NK-92 (cell line): ENCODE measurements around the gene WDFY4.

ENCODE experiments used
- DNase-seq: peaks from one replicate; lab custom pipeline; 2025; ENCODE audit not compliant: unreplicated experiment; lab: John Stamatoyannopoulos, UW

WDFY4 gene

GRCh38 chr10:48935577-48935976 is 250.9 kb downstream of the WDFY4 start:
- no peak for DNase-seq

DNA sequence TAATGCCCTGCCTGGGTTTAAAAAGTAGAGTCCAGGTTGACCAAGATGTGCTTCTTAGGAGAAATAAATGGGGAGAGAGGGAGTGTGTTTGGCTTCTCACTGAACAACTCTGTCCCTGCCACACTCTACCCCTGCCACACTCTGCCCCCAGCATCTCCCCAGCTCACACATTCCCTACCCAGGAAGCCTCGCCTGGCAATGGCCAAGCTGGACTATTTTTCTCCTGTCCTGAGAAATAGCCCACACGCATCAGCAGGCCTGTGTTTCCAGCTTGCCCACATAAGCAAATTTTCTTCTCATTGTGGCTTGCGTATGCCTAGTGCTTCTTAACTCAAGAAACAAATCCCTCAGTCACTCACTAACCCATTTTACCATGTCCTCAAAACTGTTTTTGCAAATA is 253.1 kb downstream of the WDFY4 start:
- DNase-seq, result no peak

DNA sequence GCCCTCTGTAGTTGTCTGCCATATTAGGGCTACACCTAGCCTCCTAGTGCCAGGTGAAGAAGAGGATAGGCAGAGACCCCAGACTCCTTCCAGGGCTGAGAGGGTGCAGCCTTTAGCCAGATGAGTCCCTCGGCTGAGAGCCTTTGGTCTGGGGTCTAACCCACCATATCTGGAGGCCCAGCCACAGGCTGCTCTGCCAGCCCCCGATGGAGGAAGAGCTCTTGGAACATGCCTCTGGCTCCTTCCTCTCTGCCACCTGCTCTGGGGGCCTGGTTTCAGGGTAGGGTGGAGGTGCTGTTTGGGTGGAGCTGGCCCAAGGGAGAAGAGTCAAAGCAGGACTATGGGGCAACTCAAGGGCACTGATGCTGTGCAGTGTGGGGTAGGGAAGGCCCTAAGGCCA is 253.6 kb downstream of the WDFY4 start:
- DNase-seq, result no peak

DNA sequence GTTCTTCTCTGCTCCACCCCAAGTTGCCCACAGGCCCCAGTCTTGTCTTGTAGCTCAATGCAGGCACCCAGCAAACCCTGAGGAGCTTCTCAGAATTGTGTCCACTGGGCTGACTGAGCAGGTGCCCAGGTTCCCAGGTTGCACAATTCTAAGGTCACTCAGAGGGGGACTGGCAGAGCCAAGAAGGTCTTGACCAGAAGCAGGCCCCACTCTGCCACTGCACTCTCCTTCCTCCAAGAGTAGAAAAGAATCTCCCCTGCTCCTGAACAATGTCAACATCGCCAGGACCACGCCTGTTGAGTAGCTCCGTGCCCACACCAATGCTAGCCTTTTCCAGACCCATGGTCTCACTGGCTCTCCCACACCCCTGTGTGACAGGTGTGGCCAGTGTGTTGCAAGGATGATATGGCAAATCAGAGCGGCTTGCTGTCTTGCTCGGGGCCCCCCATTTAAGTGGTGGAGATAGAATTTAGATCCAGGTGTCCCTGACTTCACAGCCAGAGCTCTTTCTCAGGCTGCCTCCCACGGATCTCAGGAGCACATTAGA is 254.4 kb downstream of the WDFY4 start:
- no peak for DNase-seq

DNA sequence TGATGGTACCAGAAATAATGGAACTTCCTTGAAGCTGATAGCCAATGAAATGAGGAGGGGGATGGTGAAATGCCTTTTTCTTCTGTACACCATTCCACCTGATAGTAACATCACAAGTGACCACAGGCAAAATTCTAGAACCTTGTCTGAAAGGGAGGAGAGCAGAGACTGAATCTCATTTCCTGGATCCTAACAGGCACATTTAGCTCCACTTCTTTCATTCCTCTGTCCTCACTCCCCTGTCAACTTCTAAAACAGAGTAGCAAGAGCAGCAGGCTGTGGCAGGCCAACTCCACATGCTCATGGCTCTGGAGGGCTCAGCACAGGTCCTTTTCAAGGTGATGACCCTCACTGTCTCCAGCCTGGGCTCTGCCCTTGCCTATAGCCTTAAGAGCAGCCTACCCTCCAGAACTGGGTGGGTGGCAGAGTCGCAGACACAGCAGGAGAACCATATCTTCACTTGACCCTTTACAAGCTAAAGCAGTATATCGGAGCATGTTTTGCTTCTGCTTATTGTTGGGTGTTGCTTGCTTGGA is 255.2 kb downstream of the WDFY4 start, which contains the start of gene LRRC18:
TSS of gene LRRC18 (minus strand) at position 51 of the 536 bp plus-strand sequence. CDS start 25,685 bp downstream, outside the sequence.
- DNase-seq, result no peak

DNA sequence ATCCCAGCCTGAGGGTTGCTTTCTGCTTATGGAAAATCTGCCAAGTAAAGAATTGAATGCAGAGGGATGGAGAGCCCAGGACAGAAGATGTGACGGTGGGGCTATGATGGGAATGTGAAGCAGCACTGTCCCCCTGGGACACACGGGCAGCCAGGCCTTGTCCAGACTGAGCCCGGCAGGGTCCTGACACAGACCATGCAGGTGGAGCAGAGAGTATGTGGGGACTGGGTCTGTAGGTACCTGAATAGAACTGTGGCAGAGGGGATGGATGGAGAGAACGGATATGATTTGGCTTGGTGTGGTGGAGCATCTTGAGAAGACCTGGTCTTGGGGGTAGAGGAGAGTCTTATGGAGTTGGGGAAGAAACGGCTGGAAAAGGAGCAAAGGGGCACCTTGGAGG is 255.7 kb downstream of the WDFY4 start:
- no peak for DNase-seq

- no peak for DNase-seq
Measured at GRCh38 chr10:48940958-48941357, 256.3 kb downstream of the WDFY4 start.

GRCh38 chr10:48941427-48942075 is 256.9 kb downstream of the WDFY4 start:
- no peak for DNase-seq

GRCh38 chr10:48943096-48943495 is 258.4 kb downstream of the WDFY4 start:
- DNase-seq, result no peak

DNA sequence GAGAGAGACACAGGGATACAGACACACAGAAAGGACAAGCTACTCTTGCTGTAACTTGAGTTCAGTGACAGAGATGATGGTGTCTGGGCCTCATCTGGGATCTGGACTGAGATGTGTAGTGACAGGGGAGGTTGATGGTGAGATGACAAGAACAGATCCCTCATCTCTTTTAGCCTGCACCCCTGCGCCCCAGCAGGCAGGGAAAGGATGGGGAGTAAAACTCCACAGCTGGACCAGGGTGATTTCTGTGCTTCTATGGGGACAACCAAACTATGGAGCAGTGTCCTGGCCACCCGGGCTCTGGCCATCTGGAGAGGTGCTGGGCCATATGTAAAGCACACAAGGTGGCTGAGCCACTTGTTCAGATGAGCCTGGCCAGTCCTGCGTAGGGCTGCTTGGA is 259.5 kb downstream of the WDFY4 start:
- DNase-seq, result no peak

GRCh38 chr10:48945441-48946130 is 260.9 kb downstream of the WDFY4 start:
- DNase-seq, result no peak

- no peak for DNase-seq
Measured at GRCh38 chr10:48946332-48946731, 261.7 kb downstream of the WDFY4 start.

- no peak for DNase-seq
Measured at GRCh38 chr10:48946891-48947500, 262.3 kb downstream of the WDFY4 start.

- no peak for DNase-seq
Measured at GRCh38 chr10:48947690-48948469, 263.2 kb downstream of the WDFY4 start.

- DNase-seq, result no peak
Measured at GRCh38 chr10:48948470-48949037, 263.9 kb downstream of the WDFY4 start.

- no peak for DNase-seq
Measured at GRCh38 chr10:48951707-48952106, 267.0 kb downstream of the WDFY4 start.

DNA sequence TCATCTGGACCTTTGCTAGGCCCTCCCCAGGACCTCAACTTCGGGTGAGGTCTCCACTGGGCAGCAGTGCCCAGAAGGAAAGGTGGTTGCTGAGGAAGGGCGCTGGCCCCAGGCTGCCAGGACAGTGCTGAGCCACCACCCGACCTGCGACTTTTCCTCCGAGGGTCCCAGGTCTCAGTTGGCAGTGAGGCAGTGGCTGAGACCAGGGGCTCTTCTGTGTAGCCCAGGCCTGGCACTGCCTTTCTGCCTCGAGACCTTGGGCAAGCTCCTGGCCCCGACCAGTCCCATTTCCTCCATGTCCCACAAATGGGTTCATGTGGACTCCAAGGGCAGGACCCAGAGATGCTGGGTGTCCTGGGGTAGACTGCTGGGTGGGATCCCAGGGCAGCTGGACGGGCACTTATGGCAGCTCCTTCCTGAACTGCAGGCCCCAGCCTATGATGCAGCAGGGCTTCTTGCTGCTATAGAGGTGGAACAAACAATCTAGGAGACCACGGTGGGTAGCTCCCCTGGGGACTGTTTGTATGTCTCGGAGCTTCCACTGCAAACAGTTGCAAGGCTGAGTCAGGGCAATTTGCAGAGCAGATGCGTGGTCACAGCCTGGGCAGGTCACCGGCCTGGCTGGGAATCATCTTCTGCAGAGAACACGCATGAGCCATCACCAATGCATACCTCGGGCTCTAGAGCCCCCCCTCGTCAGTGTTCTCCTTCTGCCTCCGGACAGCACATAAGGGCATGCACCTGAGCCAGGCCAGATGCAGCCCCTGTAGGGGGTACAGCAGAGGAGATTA is 272.9 kb downstream of the WDFY4 start:
- no peak for DNase-seq

GRCh38 chr10:48958598-48959190 is 274.0 kb downstream of the WDFY4 start:
- DNase-seq, result no peak

DNA sequence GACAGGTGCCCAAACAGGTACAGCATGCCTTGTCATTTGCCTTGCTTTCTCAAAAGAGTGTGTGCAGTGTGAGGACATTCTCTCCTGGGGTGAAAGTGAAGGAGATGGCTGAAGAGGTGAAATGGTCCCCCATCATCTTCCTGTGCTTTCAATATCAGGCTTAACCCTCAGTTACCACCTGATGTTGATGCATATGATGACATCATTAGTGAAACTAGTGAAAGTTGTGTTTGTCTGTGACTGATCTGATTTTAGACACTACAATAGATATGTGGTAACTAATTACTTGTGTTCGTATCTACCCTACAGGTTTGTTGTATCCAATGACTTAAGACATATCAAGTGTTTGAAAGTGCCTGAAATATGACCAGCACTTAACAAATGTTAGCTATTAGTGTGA is 279.4 kb downstream of the WDFY4 start:
- no peak for DNase-seq
